Measurements from ENCODE around the gene DNAH6. TPM values are rescaled to one million over a fixed set of nuclear protein-coding genes. Genes with fewer than 3 reads are reported as not detected.

The DNAH6 gene, protein sequence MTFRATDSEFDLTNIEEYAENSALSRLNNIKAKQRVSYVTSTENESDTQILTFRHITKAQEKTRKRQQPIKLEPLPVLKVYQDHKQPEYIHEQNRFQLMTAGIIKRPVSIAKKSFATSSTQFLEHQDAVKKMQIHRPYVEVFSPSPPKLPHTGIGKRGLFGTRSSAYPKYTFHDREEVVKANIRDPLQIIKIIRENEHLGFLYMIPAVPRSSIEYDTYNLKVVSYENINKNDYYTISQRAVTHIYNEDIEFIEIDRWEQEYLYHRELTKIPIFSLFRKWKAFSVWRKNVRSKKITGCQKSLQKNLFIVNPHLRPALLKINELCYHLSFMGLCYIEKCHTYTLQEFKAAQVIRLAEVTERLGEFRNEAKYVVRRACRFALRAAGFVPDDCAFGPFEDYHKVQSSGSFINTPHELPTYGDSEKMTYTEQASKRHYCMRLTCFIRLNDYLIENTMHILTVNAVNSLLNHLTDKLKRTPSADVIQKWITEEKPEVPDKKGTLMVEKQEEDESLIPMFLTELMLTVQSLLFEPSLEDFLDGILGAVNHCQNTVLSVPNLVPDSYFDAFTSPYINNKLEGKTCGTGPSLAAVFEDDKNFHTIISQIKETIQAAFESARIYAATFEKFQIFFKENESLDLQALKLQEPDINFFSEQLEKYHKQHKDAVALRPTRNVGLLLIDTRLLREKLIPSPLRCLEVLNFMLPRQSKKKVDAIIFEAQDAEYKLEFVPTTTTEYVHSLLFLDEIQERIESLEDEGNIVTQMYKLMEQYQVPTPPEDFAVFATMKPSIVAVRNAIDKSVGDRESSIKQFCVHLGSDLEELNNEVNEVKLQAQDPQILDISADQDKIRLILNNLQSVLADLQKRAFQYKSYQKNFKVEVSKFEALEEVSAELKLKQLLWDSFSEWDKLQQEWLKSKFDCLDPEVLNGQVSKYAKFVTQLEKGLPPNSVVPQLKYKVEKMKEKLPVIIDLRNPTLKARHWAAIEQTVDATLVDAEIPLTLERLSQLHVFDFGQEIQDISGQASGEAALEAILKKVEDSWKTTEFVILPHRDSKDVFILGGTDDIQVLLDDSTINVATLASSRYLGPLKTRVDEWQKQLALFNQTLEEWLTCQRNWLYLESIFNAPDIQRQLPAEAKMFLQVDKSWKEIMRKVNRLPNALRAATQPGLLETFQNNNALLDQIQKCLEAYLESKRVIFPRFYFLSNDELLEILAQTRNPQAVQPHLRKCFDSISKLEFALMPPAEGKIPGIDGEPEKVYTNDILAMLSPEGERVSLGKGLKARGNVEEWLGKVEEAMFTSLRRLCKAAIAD (N-terminal part only)
- 0.09 and 0.26 TPM in 2 replicates for total RNA-seq (2021)
- long read RNA-seq = 0 reads

- H3K4me3 Mint-ChIP-seq = peak within 1 kb of the TSS; percentile 66 to 72
- H3K9me3 Mint-ChIP-seq = peaks cover 15 to 17% of the 10 kb centered on the region in 2 experiments
- Histone ChIP-seq H3K18ac (ENCODE audit: insufficient read length, low read depth, low read length) (peak within 1 kb of the TSS; percentile 83), H2AK5ac (ENCODE audit: insufficient read length, low read length) (no peak within 1 kb of the TSS), H3K4ac (ENCODE audit: low read depth, low read length) (no peak within 1 kb of the TSS), H2BK15ac (ENCODE audit: low read depth, low read length) (no peak within 1 kb of the TSS), H3K14ac (ENCODE audit: insufficient read depth, low read length) (peak within 1 kb of the TSS; percentile 79; the same call in 1 of the 2 replicates), H3K79me2 (ENCODE audit: insufficient read depth, low read length) (no peaks in the 10 kb centered on the region), H2BK120ac (ENCODE audit: low read depth, low read length, poor library complexity, severe bottlenecking) (no peak within 1 kb of the TSS), H2BK20ac (ENCODE audit: low read depth, low read length, poor library complexity, severe bottlenecking) (no peak within 1 kb of the TSS), H4K91ac (ENCODE audit: insufficient read length, low read depth, low read length) (no peak within 1 kb of the TSS), H3K56ac (ENCODE audit: insufficient read length, low read depth, low read length) (no peak within 1 kb of the TSS), H2BK5ac (ENCODE audit: insufficient read length, low read length) (no peak within 1 kb of the TSS), H3K4me2 (ENCODE audit: insufficient read depth, insufficient read length, low read length) (peak within 1 kb of the TSS; percentile 63), H3K27ac (ENCODE audit: insufficient read length, low read depth, low read length) (no peak within 1 kb of the TSS), H4K5ac (ENCODE audit: insufficient read length, low read depth, low read length) (no peak within 1 kb of the TSS), H3K23me2 (ENCODE audit: insufficient read length, low read depth, low read length, poor library complexity, severe bottlenecking) (no peaks in the 10 kb centered on the region), H2BK12ac (ENCODE audit: insufficient read length, low read depth, low read length) (no peak within 1 kb of the TSS), H3K4me1 (ENCODE audit: insufficient read depth, low read length) (no peaks in the 10 kb centered on the region), H4K8ac (replicated peaks; ENCODE audit: insufficient read length, low read depth, low read length) (no peak within 1 kb of the TSS), H4K20me1 (ENCODE audit: control insufficient read depth, insufficient read depth, insufficient read length) (no peaks in the 10 kb centered on the region), H3K79me1 (ENCODE audit: insufficient read depth, low read depth, low read length, poor library complexity, severe bottlenecking) (no peaks in the 10 kb centered on the region), H3K27me3 (ENCODE audit: insufficient read depth, low read length) (no peaks in the 10 kb centered on the region), H3T11ph (ENCODE audit: low read length) (no peak within 1 kb of the TSS), H3K9ac (ENCODE audit: extremely low read depth, insufficient read length, low read length) (no peak within 1 kb of the TSS), H2AFZ (ENCODE audit: low read length) (peak within 1 kb of the TSS; percentile 56), H3K9me3 (ENCODE audit: control insufficient read depth, low read depth, low read length) (no peaks in the 10 kb centered on the region), H3K23ac (ENCODE audit: insufficient read length, low read depth, low read length) (no peak within 1 kb of the TSS)
- DNase-seq = peak; percentile 98
- TF ChIP-seq CTCF (conservative IDR thresholded peaks at IDR 0.05) = no peak
- no peaks in the 10 kb centered on the region for H3K4me1 Mint-ChIP-seq
- peaks cover 12% of the 10 kb centered on the region for H3K27me3 Mint-ChIP-seq (ENCODE audit: low read depth)
- H3K27ac Mint-ChIP-seq = no peak within 1 kb of the TSS
- peaks cover 6 to 15% (median 9%) of the 10 kb centered on the region in 3 experiments; a peak in 6 of 7 replicates for H3K36me3 Mint-ChIP-seq (ENCODE audit: insufficient read depth in 1 of 3, low read depth in 3 of 3)
- WGBS (ENCODE audit: extremely low coverage, insufficient read length, low lambda C conversion rate) = no CpG with 5 or more reads among the region's 31 CpGs
Observed at GRCh38 chr2:84516234-84516986, at the start of gene DNAH6. Gene DNAH6, plus strand, starts transcription at chr2:84516498. Its CDS starts 1,329 bp downstream, at chr2:84517827.
